Measurements from ENCODE around the gene PHACTR4.

GRCh38 chr1:28417926-28418637 is 48.5 kb downstream of the PHACTR4 start:
- TF ChIP-seq CTCF (IDR thresholded peaks at IDR 0.05; ENCODE audit: poor library complexity) (no peak), EZH2 (IDR thresholded peaks at IDR 0.05; ENCODE audit: borderline replicate concordance) (no peak)
